Right atrium auricular region (tissue), 2 donors: ENCODE results near the gene GPR17. TPM values are rescaled to one million over a fixed set of nuclear protein-coding genes. Genes with fewer than 3 reads are reported as not detected.

ENCODE experiments used
- DNase-seq: peaks from one replicate; pipeline ENCODE4 v3.0.0-alpha.2; 2019; ENCODE audit warnings: low spot score
- H3K27ac ChIP-seq, 2 donors: fragments of 200-600 bp; sonication (generic); 1 replicate in 1 of 2; 2 replicates in 1 of 2; pipeline ENCODE4 v1.5.1; 2016 to 2019
- H3K27me3 ChIP-seq, 2 donors: fragments of 200-600 bp; sonication (generic); one replicate each; pipeline versions ENCODE4 v1.5.1 to v1.6.0; 2017 to 2019
- H3K36me3 ChIP-seq: fragments of 200-600 bp; sonication (generic); one replicate; pipeline ENCODE4 v1.5.1; 2016
- H3K4me1 ChIP-seq, 2 donors: fragments of 200-600 bp; sonication (generic); one replicate each; pipeline versions ENCODE4 v1.5.1 to v1.6.0; 2017 to 2019
- H3K4me3 ChIP-seq, 2 donors: fragments of 200-600 bp; sonication (generic); 1 replicate in 1 of 2; 2 replicates in 1 of 2; pipeline ENCODE4 v1.5.1; 2017 to 2019; ENCODE audit warnings: mild to moderate bottlenecking in 1 of 2, moderate library complexity in 1 of 2
- H3K9me3 ChIP-seq, 2 donors: fragments of 200-600 bp; sonication (generic); one replicate each; pipeline ENCODE4 v1.5.1; 2019
- total RNA-seq, 2 donors: library from RNA; depleted of rRNA; stranded (reverse); fragments of >200 nt; gene quantifications; one replicate each; pipeline ENCODE4 v1.1.0, GENCODE V29; 2016
- TF ChIP-seq, protein P1 (sequence below), 2 donors: fragments of 200-600 bp; sonication (generic); IDR thresholded peaks; one replicate each; pipeline ENCODE4 v1.5.1; 2019; ENCODE audit warnings: antibody characterized with exemption in 2 of 2

Gene GPR17
- total RNA-seq, 2 donors from 2014 or later = 0.24 TPM; not detected in 1

DNA sequence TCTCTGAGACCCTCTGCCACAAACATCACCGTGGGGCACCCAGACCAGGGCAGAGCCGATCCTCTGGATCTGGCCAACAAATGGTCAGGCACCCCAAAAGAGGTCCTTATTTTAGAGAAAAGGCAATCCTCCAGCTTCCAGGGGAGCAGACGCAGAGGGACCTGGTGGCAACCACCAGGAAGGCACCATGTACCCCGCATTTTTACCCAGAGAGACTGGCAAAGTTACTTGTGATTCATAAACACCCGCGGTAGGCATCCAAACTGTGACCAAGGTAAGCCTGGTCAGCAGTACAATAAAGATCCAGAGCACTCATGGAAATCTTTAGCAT, 18.9 kb downstream of the GPR17 start:
- Histone ChIP-seq H3K36me3 (peaks cover 14% of the 10 kb centered on the region), H3K27me3 (no peaks in the 10 kb centered on the region), H3K4me3 (peak overlapping the region; percentile 24 to 40), H3K9me3 (peaks cover 0 to 3% of the 10 kb centered on the region in 2 donors), H3K4me1 (peaks cover 0 to 84% of the 10 kb centered on the region in 2 donors), H3K27ac (peak overlapping the region; percentile 82 to 88)
- DNase-seq = no peak
- TF ChIP-seq, protein P1, sequence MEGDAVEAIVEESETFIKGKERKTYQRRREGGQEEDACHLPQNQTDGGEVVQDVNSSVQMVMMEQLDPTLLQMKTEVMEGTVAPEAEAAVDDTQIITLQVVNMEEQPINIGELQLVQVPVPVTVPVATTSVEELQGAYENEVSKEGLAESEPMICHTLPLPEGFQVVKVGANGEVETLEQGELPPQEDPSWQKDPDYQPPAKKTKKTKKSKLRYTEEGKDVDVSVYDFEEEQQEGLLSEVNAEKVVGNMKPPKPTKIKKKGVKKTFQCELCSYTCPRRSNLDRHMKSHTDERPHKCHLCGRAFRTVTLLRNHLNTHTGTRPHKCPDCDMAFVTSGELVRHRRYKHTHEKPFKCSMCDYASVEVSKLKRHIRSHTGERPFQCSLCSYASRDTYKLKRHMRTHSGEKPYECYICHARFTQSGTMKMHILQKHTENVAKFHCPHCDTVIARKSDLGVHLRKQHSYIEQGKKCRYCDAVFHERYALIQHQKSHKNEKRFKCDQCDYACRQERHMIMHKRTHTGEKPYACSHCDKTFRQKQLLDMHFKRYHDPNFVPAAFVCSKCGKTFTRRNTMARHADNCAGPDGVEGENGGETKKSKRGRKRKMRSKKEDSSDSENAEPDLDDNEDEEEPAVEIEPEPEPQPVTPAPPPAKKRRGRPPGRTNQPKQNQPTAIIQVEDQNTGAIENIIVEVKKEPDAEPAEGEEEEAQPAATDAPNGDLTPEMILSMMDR (IDR thresholded peaks at IDR 0.05) = no peak

DNA sequence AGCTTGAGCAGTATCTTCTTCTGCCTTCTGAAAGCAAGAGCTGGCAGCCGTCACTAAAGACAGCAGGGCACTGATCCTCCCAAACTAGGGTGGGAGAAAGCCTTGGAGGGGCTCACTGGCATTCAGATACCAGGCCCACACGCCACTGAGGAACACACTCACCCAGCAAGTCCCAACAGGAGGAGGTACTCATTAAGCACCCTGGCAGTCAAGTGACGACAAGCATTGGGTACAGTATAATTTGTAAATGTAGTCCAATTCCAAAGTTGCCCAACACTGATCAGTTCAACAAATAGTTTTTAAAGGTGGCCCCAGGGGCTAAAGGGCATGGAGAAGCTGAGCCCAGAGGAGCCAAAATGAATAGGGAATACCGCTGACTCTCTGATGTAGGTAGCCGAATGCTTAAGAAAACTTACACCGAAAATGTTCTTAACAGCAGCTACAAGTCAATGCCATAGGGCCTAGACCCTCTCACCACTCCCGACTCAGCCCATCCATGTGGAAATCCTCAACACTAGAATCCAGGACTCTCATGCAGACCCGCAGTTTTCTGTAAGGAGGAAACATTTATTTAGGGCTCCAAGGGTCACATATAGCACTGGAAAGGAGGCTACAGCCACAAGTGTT, 19.4 kb downstream of the GPR17 start:
- Histone ChIP-seq H3K27ac (peak overlapping the region; percentile 82 to 88), H3K4me3 (peak overlapping the region in 1 of 2 donors; percentile 40), H3K9me3 (peaks cover 0 to 3% of the 10 kb centered on the region in 2 donors)

DNA sequence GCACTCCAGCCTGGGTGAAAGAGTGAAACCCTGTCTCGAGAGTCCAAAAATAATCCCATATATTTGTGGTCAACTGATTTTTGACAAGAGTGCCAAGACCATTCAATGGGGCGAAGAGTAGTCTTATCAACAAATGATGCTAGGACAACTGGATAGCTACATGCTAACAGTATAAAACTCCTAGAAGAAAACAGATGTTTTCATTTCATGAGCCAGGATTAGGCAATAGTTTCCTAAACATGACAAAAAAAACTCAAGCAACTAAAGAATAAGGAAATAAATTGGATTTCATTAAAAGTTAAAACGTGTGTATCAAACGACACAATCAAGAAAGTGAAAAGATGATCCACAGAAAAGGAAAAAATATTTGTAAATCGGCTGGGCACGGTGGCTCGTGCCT, 23.1 kb downstream of the GPR17 start:
- Histone ChIP-seq H3K9me3 (peaks cover 0 to 3% of the 10 kb centered on the region in 2 donors), H3K27me3 (no peaks in the 10 kb centered on the region), H3K36me3 (peaks cover 16% of the 10 kb centered on the region), H3K4me3 (no peak overlapping the region), H3K4me1 (peaks cover 0 to 83% of the 10 kb centered on the region in 2 donors), H3K27ac (peak overlapping the region in 1 of 2 donors; percentile 60)
- TF ChIP-seq, protein P1 (IDR thresholded peaks at IDR 0.05) = no peak
- DNase-seq = no peak

More for the DNA sequence above, 19.4 kb downstream of the GPR17 start:
- TF ChIP-seq, protein P1 (IDR thresholded peaks at IDR 0.05) = no peak
- Histone ChIP-seq H3K4me1 (peaks cover 0 to 83% of the 10 kb centered on the region in 2 donors), H3K27me3 (no peaks in the 10 kb centered on the region), H3K36me3 (peaks cover 13% of the 10 kb centered on the region)
- DNase-seq = no peak

DNA sequence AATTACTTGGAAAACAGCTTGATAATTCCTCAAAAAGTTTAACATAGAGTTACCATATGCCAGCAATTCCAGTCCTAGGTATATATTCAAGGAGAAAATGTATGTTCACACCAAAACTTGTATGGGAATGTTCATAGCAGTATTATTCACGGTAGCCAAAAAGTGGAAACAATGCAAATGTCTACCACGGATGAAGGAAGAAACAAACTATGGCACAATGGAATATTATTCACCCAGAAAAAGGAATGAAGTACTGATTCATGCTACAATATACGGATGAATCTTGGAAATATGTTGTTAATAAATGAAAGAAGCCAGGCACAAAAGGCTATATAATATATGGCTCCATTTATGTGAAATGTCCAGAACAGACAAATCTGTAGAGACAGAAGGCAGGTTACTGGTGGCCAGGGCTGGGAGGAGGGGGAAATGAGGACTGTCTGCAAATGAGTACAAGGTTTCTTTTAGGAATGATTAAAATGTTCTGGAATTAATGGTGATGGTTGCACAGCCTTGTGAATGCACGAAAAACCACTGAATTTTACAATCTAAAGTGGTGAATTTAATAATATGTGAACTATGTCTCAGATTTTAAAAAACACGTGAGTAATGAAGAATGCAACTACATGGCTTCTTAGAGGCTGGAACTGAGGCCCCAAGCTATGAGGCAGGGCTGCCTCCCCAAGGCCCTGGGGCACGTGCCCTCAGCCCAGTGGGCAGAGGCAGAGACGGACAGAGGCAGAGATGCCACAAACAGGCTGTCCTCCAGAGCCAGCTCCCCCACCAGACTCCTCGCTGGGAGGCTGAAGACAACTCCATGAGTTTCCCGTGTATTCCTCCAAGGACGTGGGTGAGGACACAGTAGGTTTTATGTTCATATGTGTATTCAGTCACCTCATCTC, 24.4 kb downstream of the GPR17 start:
- Histone ChIP-seq H3K36me3 (peaks cover 16% of the 10 kb centered on the region), H3K4me3 (no peak overlapping the region), H3K27ac (peak overlapping the region in 1 of 2 donors; percentile 92)

DNA sequence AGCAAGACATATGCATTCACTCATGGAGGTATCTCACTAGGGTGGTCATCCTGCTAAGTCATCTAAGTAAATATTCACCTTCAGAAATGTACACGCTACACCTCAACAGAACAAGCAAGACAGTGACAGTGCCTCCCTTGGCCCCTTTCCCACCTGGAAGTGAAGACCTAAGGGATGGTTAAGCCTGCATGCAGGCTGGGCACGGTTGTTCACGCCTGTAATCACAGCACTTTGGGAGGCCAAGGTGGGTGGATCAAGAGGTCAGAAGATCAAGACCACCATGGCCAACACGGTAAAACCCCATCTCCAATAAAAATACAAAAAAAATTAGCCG, 25.0 kb downstream of the GPR17 start:
- no peak for DNase-seq
- peaks cover 0 to 3% of the 10 kb centered on the region in 2 donors for H3K9me3 ChIP-seq
- TF ChIP-seq, protein P1 (IDR thresholded peaks at IDR 0.05) = no peak
- peak overlapping the region; percentile 92 to 98 for H3K27ac ChIP-seq
- no peaks in the 10 kb centered on the region for H3K27me3 ChIP-seq
- H3K4me1 ChIP-seq = peaks cover 0 to 75% of the 10 kb centered on the region in 2 donors
- H3K4me3 ChIP-seq = peak overlapping the region in 1 of 2 donors; percentile 88
- H3K36me3 ChIP-seq = peaks cover 16% of the 10 kb centered on the region

More for the DNA sequence above, 24.4 kb downstream of the GPR17 start:
- H3K27me3 ChIP-seq = no peaks in the 10 kb centered on the region
- peaks cover 0 to 75% of the 10 kb centered on the region in 2 donors for H3K4me1 ChIP-seq
- peaks cover 0 to 3% of the 10 kb centered on the region in 2 donors for H3K9me3 ChIP-seq
- TF ChIP-seq, protein P1 (IDR thresholded peaks at IDR 0.05) = no peak
- no peak for DNase-seq
